Liver (tissue), 3 donors: ENCODE data around the gene TNNT1.

Experiments
- EGR1 ChIP-seq, 2 donors: IDR thresholded peaks; 2 replicates each; pipeline ENCODE4 v1.6.1; 2016 to 2018; ENCODE audit warnings: antibody characterized with exemption in 2 of 2, low read depth in 2 of 2
- FOXA1 ChIP-seq: IDR thresholded peaks from 2 replicates; pipeline ENCODE4 v1.6.1; 2016; ENCODE audit warnings: antibody characterized with exemption
- HNF4A ChIP-seq, 2 donors: conservative IDR thresholded peaks; 2 replicates each; pipeline ENCODE4 v1.6.1; 2016; ENCODE audit warnings: antibody characterized with exemption in 2 of 2, mild to moderate bottlenecking in 2 of 2
- JUND ChIP-seq, 2 donors: IDR thresholded peaks; 2 replicates each; pipeline ENCODE4 v1.6.1; 2016; ENCODE audit warnings: antibody characterized with exemption in 2 of 2
- RAD21 ChIP-seq, 2 donors: IDR thresholded peaks; 2 replicates each; pipeline ENCODE4 v1.6.1; 2016; ENCODE audit warnings: antibody characterized with exemption in 2 of 2, mild to moderate bottlenecking in 2 of 2
- RXRA ChIP-seq, 2 donors: IDR thresholded peaks; 2 replicates each; pipeline ENCODE4 v1.6.1; 2017 to 2018; ENCODE audit warnings: antibody characterized with exemption in 2 of 2, mild to moderate bottlenecking in 1 of 2
- SP1 ChIP-seq: IDR thresholded peaks from 2 replicates; pipeline ENCODE4 v1.6.1; 2018; ENCODE audit warnings: antibody characterized with exemption, mild to moderate bottlenecking
- TAF1 ChIP-seq: conservative IDR thresholded peaks from 2 replicates; pipeline ENCODE4 v1.6.1; 2016; ENCODE audit warnings: antibody characterized with exemption, mild to moderate bottlenecking
- YY1 ChIP-seq: IDR thresholded peaks from 2 replicates; pipeline ENCODE4 v1.6.1; 2016; ENCODE audit warnings: antibody characterized with exemption, mild to moderate bottlenecking
- TF ChIP-seq, protein P1 (sequence below): fragments of 150-350 bp; IDR thresholded peaks from 2 replicates; pipeline ENCODE4 v1.5.1; 2017; ENCODE audit warnings: improper control_type of control experiment, low read depth, low read length; ENCODE audit not compliant: missing input control
- TF ChIP-seq, protein P2 (sequence below): IDR thresholded peaks from 2 replicates; pipeline ENCODE4 v1.6.1; 2016; ENCODE audit warnings: antibody characterized with exemption
- TF ChIP-seq, protein P3 (sequence below): IDR thresholded peaks from 2 replicates; pipeline ENCODE4 v1.6.1; 2016; ENCODE audit warnings: antibody characterized with exemption, mild to moderate bottlenecking
- TF ChIP-seq, protein P4 (sequence below): IDR thresholded peaks from 2 replicates; pipeline ENCODE4 v1.6.1; 2016; ENCODE audit warnings: antibody characterized with exemption
- TF ChIP-seq, protein P5 (sequence below): IDR thresholded peaks from 2 replicates; pipeline ENCODE4 v1.6.1; 2016; ENCODE audit warnings: antibody characterized with exemption
- donor health status: healthy.
- donor health status: healthy.

DNA sequence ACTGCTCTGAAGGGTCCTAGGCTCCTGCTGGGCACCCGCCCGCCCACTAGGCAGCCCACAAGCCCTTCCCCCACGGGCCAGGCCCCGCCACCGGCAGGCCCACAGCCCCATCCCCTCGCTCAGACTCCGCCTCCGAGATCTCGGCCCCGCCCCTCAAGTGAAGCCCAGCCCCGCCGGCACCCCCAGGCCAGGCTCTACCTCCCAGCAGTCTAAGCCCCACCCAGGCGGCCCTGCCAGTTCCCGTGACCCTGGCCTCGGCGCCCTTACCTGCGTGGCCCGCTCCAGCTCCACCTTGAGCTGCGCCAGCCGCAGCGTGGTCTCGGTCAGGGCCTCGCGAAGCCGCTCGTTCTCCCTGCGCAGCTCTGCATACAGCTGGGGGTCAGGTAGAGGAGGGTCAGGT lies 57.1 kb downstream of the TNNT1 start:
- TF ChIP-seq, protein P1, sequence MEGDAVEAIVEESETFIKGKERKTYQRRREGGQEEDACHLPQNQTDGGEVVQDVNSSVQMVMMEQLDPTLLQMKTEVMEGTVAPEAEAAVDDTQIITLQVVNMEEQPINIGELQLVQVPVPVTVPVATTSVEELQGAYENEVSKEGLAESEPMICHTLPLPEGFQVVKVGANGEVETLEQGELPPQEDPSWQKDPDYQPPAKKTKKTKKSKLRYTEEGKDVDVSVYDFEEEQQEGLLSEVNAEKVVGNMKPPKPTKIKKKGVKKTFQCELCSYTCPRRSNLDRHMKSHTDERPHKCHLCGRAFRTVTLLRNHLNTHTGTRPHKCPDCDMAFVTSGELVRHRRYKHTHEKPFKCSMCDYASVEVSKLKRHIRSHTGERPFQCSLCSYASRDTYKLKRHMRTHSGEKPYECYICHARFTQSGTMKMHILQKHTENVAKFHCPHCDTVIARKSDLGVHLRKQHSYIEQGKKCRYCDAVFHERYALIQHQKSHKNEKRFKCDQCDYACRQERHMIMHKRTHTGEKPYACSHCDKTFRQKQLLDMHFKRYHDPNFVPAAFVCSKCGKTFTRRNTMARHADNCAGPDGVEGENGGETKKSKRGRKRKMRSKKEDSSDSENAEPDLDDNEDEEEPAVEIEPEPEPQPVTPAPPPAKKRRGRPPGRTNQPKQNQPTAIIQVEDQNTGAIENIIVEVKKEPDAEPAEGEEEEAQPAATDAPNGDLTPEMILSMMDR = no peak
- TF ChIP-seq RAD21 (IDR thresholded peaks at IDR 0.05) (no peak), TAF1 (no peak), YY1 (no peak), SP1 (no peak), JUND (IDR thresholded peaks at IDR 0.05) (no peak), FOXA1 (no peak), EGR1 (IDR thresholded peaks at IDR 0.05; ENCODE audit: low read depth in 2 of 2) (no peak), HNF4A (conservative IDR thresholded peaks at IDR 0.05) (no peak), RXRA (IDR thresholded peaks at IDR 0.05) (no peak)
- TF ChIP-seq, protein P2, sequence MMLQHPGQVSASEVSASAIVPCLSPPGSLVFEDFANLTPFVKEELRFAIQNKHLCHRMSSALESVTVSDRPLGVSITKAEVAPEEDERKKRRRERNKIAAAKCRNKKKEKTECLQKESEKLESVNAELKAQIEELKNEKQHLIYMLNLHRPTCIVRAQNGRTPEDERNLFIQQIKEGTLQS = no peak
- TF ChIP-seq, protein P3, sequence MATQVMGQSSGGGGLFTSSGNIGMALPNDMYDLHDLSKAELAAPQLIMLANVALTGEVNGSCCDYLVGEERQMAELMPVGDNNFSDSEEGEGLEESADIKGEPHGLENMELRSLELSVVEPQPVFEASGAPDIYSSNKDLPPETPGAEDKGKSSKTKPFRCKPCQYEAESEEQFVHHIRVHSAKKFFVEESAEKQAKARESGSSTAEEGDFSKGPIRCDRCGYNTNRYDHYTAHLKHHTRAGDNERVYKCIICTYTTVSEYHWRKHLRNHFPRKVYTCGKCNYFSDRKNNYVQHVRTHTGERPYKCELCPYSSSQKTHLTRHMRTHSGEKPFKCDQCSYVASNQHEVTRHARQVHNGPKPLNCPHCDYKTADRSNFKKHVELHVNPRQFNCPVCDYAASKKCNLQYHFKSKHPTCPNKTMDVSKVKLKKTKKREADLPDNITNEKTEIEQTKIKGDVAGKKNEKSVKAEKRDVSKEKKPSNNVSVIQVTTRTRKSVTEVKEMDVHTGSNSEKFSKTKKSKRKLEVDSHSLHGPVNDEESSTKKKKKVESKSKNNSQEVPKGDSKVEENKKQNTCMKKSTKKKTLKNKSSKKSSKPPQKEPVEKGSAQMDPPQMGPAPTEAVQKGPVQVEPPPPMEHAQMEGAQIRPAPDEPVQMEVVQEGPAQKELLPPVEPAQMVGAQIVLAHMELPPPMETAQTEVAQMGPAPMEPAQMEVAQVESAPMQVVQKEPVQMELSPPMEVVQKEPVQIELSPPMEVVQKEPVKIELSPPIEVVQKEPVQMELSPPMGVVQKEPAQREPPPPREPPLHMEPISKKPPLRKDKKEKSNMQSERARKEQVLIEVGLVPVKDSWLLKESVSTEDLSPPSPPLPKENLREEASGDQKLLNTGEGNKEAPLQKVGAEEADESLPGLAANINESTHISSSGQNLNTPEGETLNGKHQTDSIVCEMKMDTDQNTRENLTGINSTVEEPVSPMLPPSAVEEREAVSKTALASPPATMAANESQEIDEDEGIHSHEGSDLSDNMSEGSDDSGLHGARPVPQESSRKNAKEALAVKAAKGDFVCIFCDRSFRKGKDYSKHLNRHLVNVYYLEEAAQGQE = no peak
- TF ChIP-seq, protein P4, sequence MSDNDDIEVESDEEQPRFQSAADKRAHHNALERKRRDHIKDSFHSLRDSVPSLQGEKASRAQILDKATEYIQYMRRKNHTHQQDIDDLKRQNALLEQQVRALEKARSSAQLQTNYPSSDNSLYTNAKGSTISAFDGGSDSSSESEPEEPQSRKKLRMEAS = no peak
- TF ChIP-seq, protein P5, sequence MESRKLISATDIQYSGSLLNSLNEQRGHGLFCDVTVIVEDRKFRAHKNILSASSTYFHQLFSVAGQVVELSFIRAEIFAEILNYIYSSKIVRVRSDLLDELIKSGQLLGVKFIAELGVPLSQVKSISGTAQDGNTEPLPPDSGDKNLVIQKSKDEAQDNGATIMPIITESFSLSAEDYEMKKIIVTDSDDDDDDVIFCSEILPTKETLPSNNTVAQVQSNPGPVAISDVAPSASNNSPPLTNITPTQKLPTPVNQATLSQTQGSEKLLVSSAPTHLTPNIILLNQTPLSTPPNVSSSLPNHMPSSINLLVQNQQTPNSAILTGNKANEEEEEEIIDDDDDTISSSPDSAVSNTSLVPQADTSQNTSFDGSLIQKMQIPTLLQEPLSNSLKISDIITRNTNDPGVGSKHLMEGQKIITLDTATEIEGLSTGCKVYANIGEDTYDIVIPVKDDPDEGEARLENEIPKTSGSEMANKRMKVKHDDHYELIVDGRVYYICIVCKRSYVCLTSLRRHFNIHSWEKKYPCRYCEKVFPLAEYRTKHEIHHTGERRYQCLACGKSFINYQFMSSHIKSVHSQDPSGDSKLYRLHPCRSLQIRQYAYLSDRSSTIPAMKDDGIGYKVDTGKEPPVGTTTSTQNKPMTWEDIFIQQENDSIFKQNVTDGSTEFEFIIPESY = no peak
